SK-N-SH treated with all-trans-retinoic acid at 6 μM for 48 hours (cell line): ENCODE results near the gene MBOAT2.

Source experiments
- BACH2 ChIP-seq: fragments of 250-450 bp; sonication (Bioruptor Pico); IDR thresholded peaks from 2 replicates; pipeline ENCODE4 v1.9.0; 2021; ENCODE audit warnings: mild to moderate bottlenecking, borderline replicate concordance
- CSDC2 ChIP-seq: fragments of 250-450 bp; sonication (Bioruptor Pico); IDR thresholded peaks from 2 replicates; pipeline ENCODE4 v1.5.0; 2020; ENCODE audit warnings: mild to moderate bottlenecking, moderate library complexity
- ISL1 ChIP-seq: fragments of 250-450 bp; sonication (Bioruptor Pico); IDR thresholded peaks from 2 replicates; pipeline ENCODE4 v2.1.2; 2022; ENCODE audit warnings: mild to moderate bottlenecking, moderate library complexity
- OSR1 ChIP-seq: fragments of 250-450 bp; sonication (Bioruptor Pico); IDR thresholded peaks from 2 replicates; pipeline ENCODE4 v1.8.0; 2022; ENCODE audit warnings: moderate library complexity, mild to moderate bottlenecking, inconsistent platforms
- PPARA ChIP-seq: fragments of 250-450 bp; sonication (Bioruptor Pico); IDR thresholded peaks from 2 replicates; pipeline ENCODE4 v1.5.0; 2020; ENCODE audit warnings: mild to moderate bottlenecking, borderline replicate concordance
- TCF4 ChIP-seq: fragments of 250-450 bp; sonication (Bioruptor Pico); IDR thresholded peaks from 2 replicates; pipeline ENCODE4 v1.8.0; 2021; ENCODE audit warnings: mild to moderate bottlenecking, moderate library complexity, borderline replicate concordance
- ZFP3 ChIP-seq: fragments of 250-450 bp; sonication (Bioruptor Pico); IDR thresholded peaks from 2 replicates; pipeline ENCODE4 v1.5.0; 2020; ENCODE audit warnings: mild to moderate bottlenecking, moderate library complexity
- ZFP30 ChIP-seq: fragments of 450-650 bp; formaldehyde crosslinking; IDR thresholded peaks from 2 replicates; pipeline ENCODE4 v1.5.0; 2022; ENCODE audit warnings: mild to moderate bottlenecking, moderate library complexity
- ZNF70 ChIP-seq: fragments of 450-650 bp; formaldehyde crosslinking; IDR thresholded peaks from 2 replicates; pipeline ENCODE4 v1.5.0; 2020; ENCODE audit warnings: mild to moderate bottlenecking, moderate library complexity
- ZNF8 ChIP-seq: fragments of 450-650 bp; formaldehyde crosslinking; IDR thresholded peaks from 2 replicates; pipeline ENCODE4 v1.5.0; 2020; ENCODE audit warnings: mild to moderate bottlenecking, moderate library complexity
- TF ChIP-seq, protein P1 (sequence below): fragments of 250-450 bp; sonication (Bioruptor Pico); IDR thresholded peaks from 2 replicates; pipeline ENCODE4 v1.8.0; 2020; ENCODE audit warnings: mild to moderate bottlenecking, moderate library complexity, borderline replicate concordance

DNA sequence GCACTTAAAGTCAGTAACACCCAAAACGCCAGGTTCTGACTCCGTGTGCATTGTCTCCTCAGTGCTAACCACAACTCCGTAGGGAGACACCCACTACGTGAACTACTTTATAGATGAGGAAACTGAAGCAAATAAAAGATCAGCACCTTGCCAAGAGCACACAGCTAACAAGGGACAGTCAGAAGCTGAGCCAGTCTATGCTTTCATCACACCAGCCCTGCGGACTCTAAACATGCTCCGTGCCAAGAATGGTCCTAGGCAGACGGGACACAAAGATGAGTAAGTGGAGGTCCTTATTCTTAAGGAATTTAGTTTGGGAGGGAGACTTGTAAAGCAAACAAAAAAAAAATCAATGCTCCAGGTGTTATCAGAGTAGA, 9.6 kb downstream of the MBOAT2 start:
- TF ChIP-seq ISL1 (no peak), PPARA (CRISPR knock-in tag) (no peak), ZFP3 (CRISPR knock-in tag) (no peak), OSR1 (no peak), ZNF8 (CRISPR knock-in tag) (no peak), CSDC2 (CRISPR knock-in tag) (no peak), TCF4 (CRISPR knock-in tag) (no peak), ZNF70 (no peak), ZFP30 (CRISPR knock-in tag) (no peak), BACH2 (CRISPR knock-in tag) (no peak)
- TF ChIP-seq, protein P1, sequence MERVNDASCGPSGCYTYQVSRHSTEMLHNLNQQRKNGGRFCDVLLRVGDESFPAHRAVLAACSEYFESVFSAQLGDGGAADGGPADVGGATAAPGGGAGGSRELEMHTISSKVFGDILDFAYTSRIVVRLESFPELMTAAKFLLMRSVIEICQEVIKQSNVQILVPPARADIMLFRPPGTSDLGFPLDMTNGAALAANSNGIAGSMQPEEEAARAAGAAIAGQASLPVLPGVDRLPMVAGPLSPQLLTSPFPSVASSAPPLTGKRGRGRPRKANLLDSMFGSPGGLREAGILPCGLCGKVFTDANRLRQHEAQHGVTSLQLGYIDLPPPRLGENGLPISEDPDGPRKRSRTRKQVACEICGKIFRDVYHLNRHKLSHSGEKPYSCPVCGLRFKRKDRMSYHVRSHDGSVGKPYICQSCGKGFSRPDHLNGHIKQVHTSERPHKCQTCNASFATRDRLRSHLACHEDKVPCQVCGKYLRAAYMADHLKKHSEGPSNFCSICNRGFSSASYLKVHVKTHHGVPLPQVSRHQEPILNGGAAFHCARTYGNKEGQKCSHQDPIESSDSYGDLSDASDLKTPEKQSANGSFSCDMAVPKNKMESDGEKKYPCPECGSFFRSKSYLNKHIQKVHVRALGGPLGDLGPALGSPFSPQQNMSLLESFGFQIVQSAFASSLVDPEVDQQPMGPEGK (CRISPR knock-in tag): no peak
